Gastroesophageal sphincter (tissue), 3 donors: Measurements from ENCODE around the gene CREBBP.

ENCODE experiments used
- CTCF ChIP-seq, 4 experiments: fragments of 200-600 bp in 2 of 4; fragments of 450-650 bp in 2 of 4; sonication (generic) in 1 of 4; IDR thresholded peaks; one replicate each; pipeline ENCODE4 v1.5.1; 2017 to 2019; ENCODE audit warnings: antibody characterized with exemption in 4 of 4, mild to moderate bottlenecking in 2 of 4, moderate library complexity in 2 of 4
- POLR2A ChIP-seq, 2 donors: fragments of 450-650 bp; IDR thresholded peaks; one replicate each; pipeline ENCODE4 v1.6.1; 2017; ENCODE audit warnings: antibody characterized with exemption in 2 of 2, mild to moderate bottlenecking in 2 of 2, moderate library complexity in 1 of 2
- POLR2AphosphoS5 ChIP-seq: sonication (generic); formaldehyde crosslinking; IDR thresholded peaks from one replicate; pipeline ENCODE4 v1.6.1; 2017; ENCODE audit warnings: antibody characterized with exemption

- TF ChIP-seq CTCF (IDR thresholded peaks at IDR 0.05) = no peak
- TF ChIP-seq POLR2A (IDR thresholded peaks at IDR 0.05) = no peak
- TF ChIP-seq POLR2AphosphoS5 = no peak
These were observed 16.0 kb downstream of the CREBBP start for GRCh38 chr16:3864562-3864961.
